Pancreas (tissue), 10 donors: ENCODE measurements around the gene MCTP2. TPM values are rescaled to one million over a fixed set of nuclear protein-coding genes. Genes with fewer than 3 reads are reported as not detected.
A peak's percentile ranks its signal among the peaks of the same experiment; 100 is the strongest.

Experiments used
- ATAC-seq, 4 donors: fragments of 200-7000 bp; cut with Tn5 transposase; one replicate each; pipeline versions ENCODE4 v1.8.0 to v1.9.1; 2020; ENCODE audit warnings: mild to moderate bottlenecking in 4 of 4, moderate library complexity in 4 of 4
- DNase-seq, 6 donors: peaks; one replicate each; pipeline ENCODE4 v3.0.0-alpha.2; 2020
- FAIRE-seq: peaks from 2 replicates; lab custom pipeline; 2012; peaks lifted over from hg19 to GRCh38; lab: Jason Lieb, UNC
- H3K27ac ChIP-seq, 4 donors: fragments of 200-600 bp; sonication (generic); 1 replicate in 3 of 4; 2 replicates in 1 of 4; pipeline versions ENCODE4 v1.5.0 to v1.8.0; 2020
- H3K27me3 ChIP-seq, 4 donors: fragments of 200-600 bp; one replicate each; pipeline ENCODE4 v1.8.0; 2021
- H3K36me3 ChIP-seq, 3 donors: fragments of 200-600 bp; sonication (generic) in 1 of 3; one replicate each; pipeline versions ENCODE4 v1.5.0 to v1.8.0; 2020 to 2021
- H3K4me1 ChIP-seq, 3 donors: fragments of 200-600 bp; one replicate each; pipeline ENCODE4 v1.8.0; 2021
- H3K4me3 ChIP-seq, 4 donors: fragments of 200-600 bp; sonication (generic) in 2 of 4; one replicate each; pipeline versions ENCODE4 v1.5.0 to v1.8.0; 2020 to 2021
- H3K9me3 ChIP-seq, 4 donors: fragments of 200-600 bp; one replicate each; pipeline ENCODE4 v1.8.0; 2021
- CTCF ChIP-seq, 4 donors: fragments of 200-600 bp; sonication (generic) in 3 of 4; IDR thresholded peaks; one replicate each; pipeline versions ENCODE4 v1.5.0 to v1.8.0; 2021; ENCODE audit warnings: antibody characterized with exemption in 4 of 4
- WGBS, 2 donors: extraction: QIAGEN DNeasy Blood & Tissue Kit; methylation state at CpG; one replicate each; pipeline ENCODE4 v1.1.7; 2013; 5-methylcytosine and 5-hydroxymethylcytosine counted together
- intact Hi-C, 3 donors: fragments of 100-400 bp; cut with DNase I; formaldehyde crosslinking; loops; one replicate each; pipeline versions ENCODE4 v1.11.1 to v1.14.2; 2022
- polyA plus RNA-seq, 2 donors: library from polyadenylated mRNA; stranded (reverse); fragments of 200-250 nt; gene quantifications; one replicate each; pipeline ENCODE4 v1.2.3, GENCODE V29; 2013
- total RNA-seq, 6 donors: library from RNA; stranded (reverse); fragmentation: NEBNext Ultra II Directional in 4 of 6; extraction: Animal tissue kit (Norgen Biotek cat#: 25700) in 4 of 6; gene quantifications; one replicate each; pipeline versions ENCODE4 v1.2.1 to v1.2.4, GENCODE V29; 2021 to 2023
- donor health status: healthy with polysubstance abuse.
- donor health status: DM: no; HTN: no; CAD: no; lungs with moderate emphysema.
- donor health status: DM: no; HTN: no; CAD: no.
- donor health status: control.
- donor health status: control.
- donor health status: Bipolar disorder and iron deficiency.
- donor health status: DM: yes; HTN: yes; CAD: no.
- donor health status: DM: no; HTN: no; CAD: no.
- donor health status: DM: no; HTN: no; CAD: no.
- donor health status: DM: yes; HTN: yes; CAD: no.

Gene MCTP2
- total and polyA plus RNA-seq, 8 donors = 3.7 to 21.4 (median 14.7) TPM

- FAIRE-seq = no peak
- no peak for DNase-seq
- Histone ChIP-seq H3K4me1 (no peaks in the 10 kb centered on the region), H3K36me3 (peaks cover 0 to 7% (median 0%) of the 10 kb centered on the region in 3 donors), H3K9me3 (no peaks in the 10 kb centered on the region), H3K4me3 (no peak overlapping the region), H3K27me3 (no peaks in the 10 kb centered on the region), H3K27ac (peak overlapping the region in 1 of 4 donors; percentile 0)
- no peak for TF ChIP-seq CTCF (IDR thresholded peaks at IDR 0.05)
- ATAC-seq = peak in 3 of 4 donors; percentile 29 to 50 (median 33)
- intact Hi-C loops = no loop called here
- WGBS, 2 donors = 86 to 89% methylated on average over 10 of the region's 10 CpGs
Measured at GRCh38 chr15:94370206-94370935, 139.0 kb downstream of the MCTP2 start.

GRCh38 chr15:94370936-94371285 lies 139.6 kb downstream of the MCTP2 start:
- FAIRE-seq (no peak), ATAC-seq (peak in 2 of 4 donors; percentile 40 to 42), DNase-seq (no peak)
- TF ChIP-seq CTCF (IDR thresholded peaks at IDR 0.05) = no peak
- H3K9me3 ChIP-seq = no peaks in the 10 kb centered on the region
- WGBS, 2 donors = 90 to 99% methylated on average over 2 of the region's 2 CpGs
- peaks cover 0 to 7% (median 0%) of the 10 kb centered on the region in 3 donors for H3K36me3 ChIP-seq
- H3K27ac ChIP-seq = peak overlapping the region in 1 of 4 donors; percentile 0
- intact Hi-C loops = no loop called here
- no peaks in the 10 kb centered on the region for H3K27me3 ChIP-seq
- no peaks in the 10 kb centered on the region for H3K4me1 ChIP-seq
- H3K4me3 ChIP-seq = no peak overlapping the region

GRCh38 chr15:94372821-94373220 lies 141.5 kb downstream of the MCTP2 start:
- FAIRE-seq (no peak), DNase-seq (no peak), ATAC-seq (no peak)
- no peak for TF ChIP-seq CTCF (IDR thresholded peaks at IDR 0.05)
- Histone ChIP-seq H3K4me1 (no peaks in the 10 kb centered on the region), H3K27me3 (no peaks in the 10 kb centered on the region), H3K27ac (no peak overlapping the region), H3K36me3 (peaks cover 0 to 7% (median 0%) of the 10 kb centered on the region in 3 donors), H3K4me3 (no peak overlapping the region), H3K9me3 (no peaks in the 10 kb centered on the region)
- WGBS, 2 donors = 92 to 95% methylated on average over 6 of the region's 6 CpGs
- intact Hi-C loops = no loop called here

- no peak overlapping the region for H3K4me3 ChIP-seq
- H3K4me1 ChIP-seq = no peaks in the 10 kb centered on the region
- FAIRE-seq (no peak), DNase-seq (no peak), ATAC-seq (no peak)
- H3K36me3 ChIP-seq = peaks cover 0 to 15% (median 0%) of the 10 kb centered on the region in 3 donors
- no peak for TF ChIP-seq CTCF (IDR thresholded peaks at IDR 0.05)
- no peaks in the 10 kb centered on the region for H3K27me3 ChIP-seq
- WGBS, 2 donors = 89 to 95% methylated on average over 1 of the region's 1 CpG
- H3K9me3 ChIP-seq = no peaks in the 10 kb centered on the region
- intact Hi-C loops = no loop called here
- no peak overlapping the region for H3K27ac ChIP-seq
Measured at GRCh38 chr15:94375997-94376396, 144.6 kb downstream of the MCTP2 start.

- WGBS, 2 donors = 93 to 98% methylated on average over 3 of the region's 3 CpGs
- Histone ChIP-seq H3K4me1 (no peaks in the 10 kb centered on the region), H3K36me3 (peaks cover 0 to 8% (median 0%) of the 10 kb centered on the region in 3 donors), H3K27me3 (no peaks in the 10 kb centered on the region), H3K9me3 (no peaks in the 10 kb centered on the region), H3K27ac (no peak overlapping the region), H3K4me3 (no peak overlapping the region)
- DNase-seq (no peak), FAIRE-seq (no peak), ATAC-seq (no peak)
- TF ChIP-seq CTCF (IDR thresholded peaks at IDR 0.05) = no peak
- intact Hi-C loops = no loop called here
Measured at GRCh38 chr15:94379986-94380385, 148.6 kb downstream of the MCTP2 start.
